ENCODE results near the gene RELN.
"Not testable (repeated sequence)": the region's sequence is repeated elsewhere in the genome, so short reads cannot be mapped to it uniquely, and the experiment has no call there.

RELN gene

DNA sequence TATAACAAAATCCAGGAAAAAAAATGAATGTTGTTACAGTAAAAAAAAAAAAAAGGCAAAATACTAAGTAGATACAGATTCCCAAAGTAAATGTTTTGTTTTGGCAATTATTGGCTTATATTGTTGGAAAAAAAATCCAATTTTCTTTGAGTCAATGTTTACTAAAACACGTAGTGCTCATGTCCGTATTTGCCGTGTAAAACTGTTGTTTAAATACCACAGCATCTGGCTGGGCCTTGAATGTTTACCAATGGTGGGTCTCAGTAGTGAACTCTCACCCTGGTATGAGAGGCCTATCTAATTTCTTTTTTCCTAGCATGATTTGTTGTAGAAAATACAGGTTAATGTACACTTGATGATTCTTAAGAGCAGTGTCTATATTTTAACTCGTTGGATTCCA is 502.0 kb downstream of the RELN start:
- no peaks in the 10 kb centered on the region for H3K9me3 Mint-ChIP-seq
- H3K36me3 Mint-ChIP-seq (ENCODE audit: low read depth) = no peaks in the 10 kb centered on the region
- TF ChIP-seq, protein P1, sequence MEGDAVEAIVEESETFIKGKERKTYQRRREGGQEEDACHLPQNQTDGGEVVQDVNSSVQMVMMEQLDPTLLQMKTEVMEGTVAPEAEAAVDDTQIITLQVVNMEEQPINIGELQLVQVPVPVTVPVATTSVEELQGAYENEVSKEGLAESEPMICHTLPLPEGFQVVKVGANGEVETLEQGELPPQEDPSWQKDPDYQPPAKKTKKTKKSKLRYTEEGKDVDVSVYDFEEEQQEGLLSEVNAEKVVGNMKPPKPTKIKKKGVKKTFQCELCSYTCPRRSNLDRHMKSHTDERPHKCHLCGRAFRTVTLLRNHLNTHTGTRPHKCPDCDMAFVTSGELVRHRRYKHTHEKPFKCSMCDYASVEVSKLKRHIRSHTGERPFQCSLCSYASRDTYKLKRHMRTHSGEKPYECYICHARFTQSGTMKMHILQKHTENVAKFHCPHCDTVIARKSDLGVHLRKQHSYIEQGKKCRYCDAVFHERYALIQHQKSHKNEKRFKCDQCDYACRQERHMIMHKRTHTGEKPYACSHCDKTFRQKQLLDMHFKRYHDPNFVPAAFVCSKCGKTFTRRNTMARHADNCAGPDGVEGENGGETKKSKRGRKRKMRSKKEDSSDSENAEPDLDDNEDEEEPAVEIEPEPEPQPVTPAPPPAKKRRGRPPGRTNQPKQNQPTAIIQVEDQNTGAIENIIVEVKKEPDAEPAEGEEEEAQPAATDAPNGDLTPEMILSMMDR (IDR thresholded peaks at IDR 0.05) = no peak
- no peak for DNase-seq
- H3K4me3 Mint-ChIP-seq = no peak overlapping the region
- H3K27ac Mint-ChIP-seq = no peak overlapping the region
- no peaks in the 10 kb centered on the region for H3K4me1 Mint-ChIP-seq
- peaks cover 12% of the 10 kb centered on the region for H3K27me3 Mint-ChIP-seq (ENCODE audit: low read depth, poor library complexity)

DNA sequence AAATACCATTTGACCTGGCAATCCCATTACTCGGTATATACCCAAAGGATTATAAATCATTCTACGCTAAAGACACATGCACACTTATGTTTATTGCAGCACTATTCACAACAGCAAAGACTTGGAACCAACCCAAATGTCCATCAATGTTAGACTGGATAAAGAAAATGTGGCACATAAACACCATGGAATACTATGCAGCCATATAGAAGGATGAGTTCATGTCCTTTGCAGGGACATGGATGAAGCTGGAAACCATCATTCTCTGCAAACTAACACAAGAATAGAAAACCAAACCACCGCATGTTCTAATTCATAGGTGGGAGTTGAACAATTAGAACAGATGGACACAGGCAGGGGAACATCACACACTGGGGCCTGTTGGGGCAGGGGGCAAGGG is 502.6 kb downstream of the RELN start:
- H3K4me1 Mint-ChIP-seq; H3K27ac Mint-ChIP-seq; H3K9me3 Mint-ChIP-seq; DNase-seq; H3K4me3 Mint-ChIP-seq; H3K36me3 Mint-ChIP-seq (ENCODE audit: low read depth): not testable (repeated sequence)
- H3K27me3 Mint-ChIP-seq (ENCODE audit: low read depth, poor library complexity) = peaks cover 11% of the 10 kb centered on the region

DNA sequence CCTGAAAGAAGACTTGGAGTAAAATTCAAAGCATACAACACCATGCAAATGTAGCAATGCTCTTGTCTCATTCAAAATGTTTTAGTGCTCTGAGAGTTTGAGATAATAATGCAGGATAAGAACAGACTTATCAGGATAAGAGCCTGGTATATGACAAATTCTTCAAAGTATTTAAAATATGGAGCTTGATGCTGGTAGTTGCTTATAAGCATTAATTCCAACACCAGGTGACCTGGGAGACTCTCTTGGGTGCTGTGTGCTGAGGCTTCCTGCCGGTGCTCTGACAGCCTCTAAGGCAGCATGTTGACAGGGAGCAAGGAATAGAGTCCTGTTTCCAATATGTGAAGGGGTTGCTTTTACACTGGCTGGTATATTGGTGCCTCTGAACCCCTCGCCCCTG is 508.7 kb downstream of the RELN start:
- H3K4me3 Mint-ChIP-seq = no peak overlapping the region
- TF ChIP-seq, protein P1 (IDR thresholded peaks at IDR 0.05) = no peak
- H3K27ac Mint-ChIP-seq = no peak overlapping the region
- no peak for DNase-seq
- no peaks in the 10 kb centered on the region for H3K9me3 Mint-ChIP-seq
- no peaks in the 10 kb centered on the region for H3K4me1 Mint-ChIP-seq
- peaks cover 11% of the 10 kb centered on the region for H3K27me3 Mint-ChIP-seq (ENCODE audit: low read depth, poor library complexity)
- no peaks in the 10 kb centered on the region for H3K36me3 Mint-ChIP-seq (ENCODE audit: low read depth)

DNA sequence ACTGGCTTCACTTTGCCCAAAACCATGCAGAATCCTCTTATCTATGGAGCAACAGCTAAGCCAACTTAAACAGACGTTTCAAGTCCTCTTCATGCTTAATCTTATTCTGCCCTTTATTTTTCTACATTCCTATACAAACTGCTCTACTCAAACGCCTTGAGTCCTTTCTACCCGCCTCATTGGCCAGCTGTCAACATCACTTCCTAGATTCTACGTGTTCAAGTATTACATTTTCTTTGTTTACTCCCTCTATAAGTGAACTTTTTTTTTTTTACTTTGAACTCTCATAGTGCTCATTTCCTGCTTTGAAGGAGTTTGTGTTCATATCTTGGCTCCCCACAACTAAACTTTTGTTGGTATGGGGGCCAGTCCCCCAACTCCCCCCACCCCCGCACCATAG is 514.5 kb downstream of the RELN start:
- H3K27me3 Mint-ChIP-seq (ENCODE audit: low read depth, poor library complexity) = peaks cover 14% of the 10 kb centered on the region
- no peak for DNase-seq
- no peaks in the 10 kb centered on the region for H3K4me1 Mint-ChIP-seq
- TF ChIP-seq, protein P1 (IDR thresholded peaks at IDR 0.05) = no peak
- H3K4me3 Mint-ChIP-seq = no peak overlapping the region
- no peaks in the 10 kb centered on the region for H3K9me3 Mint-ChIP-seq
- H3K27ac Mint-ChIP-seq = no peak overlapping the region
- H3K36me3 Mint-ChIP-seq (ENCODE audit: low read depth) = no peaks in the 10 kb centered on the region

DNA sequence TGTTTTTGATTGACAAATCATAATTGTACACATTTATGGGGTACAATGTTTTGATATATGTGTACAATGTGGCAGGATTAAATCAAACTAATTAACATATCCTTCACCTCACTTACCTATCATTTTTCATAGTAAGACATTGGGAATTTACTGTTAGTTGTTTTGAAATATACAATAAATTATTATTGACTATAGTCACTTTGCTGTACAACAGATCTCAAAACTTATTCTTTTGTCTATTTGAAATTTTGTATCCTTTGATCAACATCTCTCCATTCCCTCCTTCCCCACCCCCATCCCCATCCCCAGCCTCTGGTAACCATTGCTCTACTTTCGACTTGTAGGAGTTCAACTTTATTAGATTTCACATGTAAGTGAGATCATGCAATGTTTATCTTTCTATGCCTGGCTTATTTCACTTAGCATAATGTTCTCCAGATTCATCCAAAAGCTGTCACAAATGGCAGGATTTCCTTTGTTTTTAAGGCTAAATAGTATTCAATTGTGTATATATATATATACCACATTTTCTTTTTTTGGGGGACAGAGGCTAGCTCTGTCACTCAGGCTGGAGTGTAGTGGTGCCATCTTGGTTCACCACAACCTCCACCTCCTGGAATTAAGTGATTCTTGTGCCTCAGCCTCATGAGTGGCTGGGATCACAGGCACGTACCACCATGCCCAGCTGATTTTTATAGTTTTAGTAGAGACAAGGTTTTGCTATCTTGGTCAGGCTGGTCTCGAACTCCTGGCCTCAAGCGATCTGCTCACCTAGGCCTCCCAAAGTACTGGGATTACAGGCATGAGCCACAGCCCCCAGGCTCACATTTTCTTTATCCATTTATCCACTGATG is 520.1 kb downstream of the RELN start:
- Mint-ChIP-seq H3K27me3 (ENCODE audit: low read depth, poor library complexity) (peaks cover 18% of the 10 kb centered on the region), H3K4me1 (no peaks in the 10 kb centered on the region), H3K4me3 (no peak overlapping the region), H3K9me3 (no peaks in the 10 kb centered on the region), H3K36me3 (ENCODE audit: low read depth) (no peaks in the 10 kb centered on the region), H3K27ac (no peak overlapping the region)
- TF ChIP-seq, protein P1 (IDR thresholded peaks at IDR 0.05) = no peak
- no peak for DNase-seq

DNA sequence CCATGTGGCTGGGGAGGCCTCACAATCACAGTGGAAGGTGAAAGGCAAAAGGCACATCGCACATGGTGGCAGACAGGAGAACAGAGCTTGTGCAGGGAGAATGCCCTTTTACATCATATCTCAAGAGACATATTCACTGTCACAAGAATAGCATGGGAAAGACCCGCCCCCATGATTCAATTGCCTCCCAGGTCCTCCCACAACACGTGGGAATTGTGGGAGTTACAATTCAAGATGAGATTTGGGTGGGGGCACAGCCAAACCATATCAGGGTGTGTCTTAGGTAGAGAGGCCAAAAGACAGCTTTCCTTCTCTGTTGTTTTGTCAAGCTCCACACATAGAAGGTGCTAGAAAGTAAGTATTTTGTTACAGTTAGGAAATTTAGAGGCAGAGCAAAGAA is 522.6 kb downstream of the RELN start:
- H3K36me3 Mint-ChIP-seq (ENCODE audit: low read depth) = no peaks in the 10 kb centered on the region
- H3K9me3 Mint-ChIP-seq = no peaks in the 10 kb centered on the region
- no peak overlapping the region for H3K4me3 Mint-ChIP-seq
- H3K4me1 Mint-ChIP-seq = no peaks in the 10 kb centered on the region
- H3K27me3 Mint-ChIP-seq (ENCODE audit: low read depth, poor library complexity) = peaks cover 17% of the 10 kb centered on the region
- H3K27ac Mint-ChIP-seq = no peak overlapping the region
- DNase-seq = no peak
- TF ChIP-seq, protein P1 (IDR thresholded peaks at IDR 0.05) = no peak
